ENCODE measurements around the gene NKAPL.
A peak's percentile ranks its signal among the peaks of the same experiment; 100 is the strongest.

Gene NKAPL
- 0 to 0.11 (median 0.11) reads per million in 3 experiments for total RNA-seq

DNA sequence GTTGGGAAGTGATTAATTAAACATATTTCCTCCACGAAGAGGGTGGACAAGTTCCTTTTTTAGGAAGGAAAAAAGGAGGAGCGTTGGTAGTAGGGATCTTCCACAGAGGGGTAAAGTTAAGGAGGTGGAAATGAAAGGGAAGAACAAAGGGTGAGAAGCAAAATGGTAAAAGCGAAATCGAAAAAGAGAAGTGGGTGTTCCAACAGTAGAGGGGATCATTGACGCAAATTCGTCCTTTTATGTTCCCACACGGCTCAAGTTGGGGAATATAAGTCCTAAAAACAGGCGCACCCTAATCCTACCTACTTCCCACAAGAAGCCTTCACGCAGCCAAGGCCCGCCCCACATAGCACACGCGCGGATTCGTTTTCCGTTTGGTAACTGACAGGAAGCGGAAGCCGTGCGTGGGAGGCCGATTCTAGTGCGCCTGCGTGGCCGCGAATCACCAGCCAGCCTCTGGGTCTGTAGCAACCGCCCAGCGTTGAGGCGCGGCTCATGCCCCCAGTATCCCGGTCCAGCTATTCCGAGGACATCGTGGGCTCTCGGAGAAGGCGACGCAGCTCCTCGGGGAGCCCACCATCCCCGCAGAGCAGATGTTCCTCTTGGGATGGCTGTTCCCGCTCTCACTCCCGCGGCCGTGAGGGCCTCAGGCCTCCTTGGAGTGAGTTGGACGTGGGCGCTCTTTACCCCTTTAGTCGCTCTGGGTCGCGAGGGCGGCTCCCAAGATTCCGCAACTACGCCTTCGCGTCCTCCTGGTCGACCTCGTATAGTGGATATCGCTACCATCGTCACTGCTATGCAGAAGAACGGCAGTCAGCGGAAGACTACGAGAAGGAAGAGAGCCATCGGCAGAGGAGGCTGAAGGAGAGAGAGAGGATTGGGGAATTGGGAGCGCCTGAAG lies at the start of gene NKAPL:
Gene NKAPL (plus strand): TSS at position 421 of the 901 bp plus-strand sequence. CDS start 75 bp downstream, at position 496.
- DNase-seq = peak; percentile 25

DNA sequence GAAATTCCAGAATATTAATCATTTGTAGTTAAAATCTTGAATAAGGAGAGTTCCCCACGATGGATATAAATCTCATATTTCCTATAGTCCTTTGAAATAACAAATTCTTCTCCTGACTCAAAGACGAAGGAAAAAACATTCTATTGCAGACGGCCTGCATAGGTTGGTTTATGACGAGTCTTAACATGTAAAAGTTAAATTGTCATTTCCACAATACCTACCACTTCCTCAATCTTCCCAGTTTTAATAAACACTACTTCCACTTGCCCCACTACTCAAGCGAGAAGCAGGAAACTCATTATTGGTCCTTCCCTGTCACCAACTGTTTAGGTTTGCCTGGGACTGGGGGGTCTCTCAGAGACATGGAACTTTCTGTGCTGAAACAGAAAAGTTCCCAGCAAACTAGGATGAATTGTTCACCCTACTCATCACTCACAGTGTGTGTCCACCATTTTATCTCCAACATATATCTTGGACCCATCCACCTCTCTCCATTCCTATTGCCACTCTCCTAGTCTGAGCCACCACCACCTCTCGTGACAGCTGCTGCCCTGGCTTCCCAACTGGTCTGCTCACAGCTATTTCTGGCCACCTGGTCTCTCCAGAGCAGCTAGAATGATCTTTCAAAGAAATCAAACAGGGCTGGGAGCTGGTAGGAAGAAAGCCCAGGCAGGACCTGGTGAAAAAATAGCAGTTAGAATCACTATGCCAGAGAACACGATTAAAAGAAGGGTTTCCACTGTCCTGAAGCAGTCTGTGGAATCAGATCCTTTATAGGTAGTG lies 49.2 kb upstream of the NKAPL start:
- DNase-seq = no peak

DNA sequence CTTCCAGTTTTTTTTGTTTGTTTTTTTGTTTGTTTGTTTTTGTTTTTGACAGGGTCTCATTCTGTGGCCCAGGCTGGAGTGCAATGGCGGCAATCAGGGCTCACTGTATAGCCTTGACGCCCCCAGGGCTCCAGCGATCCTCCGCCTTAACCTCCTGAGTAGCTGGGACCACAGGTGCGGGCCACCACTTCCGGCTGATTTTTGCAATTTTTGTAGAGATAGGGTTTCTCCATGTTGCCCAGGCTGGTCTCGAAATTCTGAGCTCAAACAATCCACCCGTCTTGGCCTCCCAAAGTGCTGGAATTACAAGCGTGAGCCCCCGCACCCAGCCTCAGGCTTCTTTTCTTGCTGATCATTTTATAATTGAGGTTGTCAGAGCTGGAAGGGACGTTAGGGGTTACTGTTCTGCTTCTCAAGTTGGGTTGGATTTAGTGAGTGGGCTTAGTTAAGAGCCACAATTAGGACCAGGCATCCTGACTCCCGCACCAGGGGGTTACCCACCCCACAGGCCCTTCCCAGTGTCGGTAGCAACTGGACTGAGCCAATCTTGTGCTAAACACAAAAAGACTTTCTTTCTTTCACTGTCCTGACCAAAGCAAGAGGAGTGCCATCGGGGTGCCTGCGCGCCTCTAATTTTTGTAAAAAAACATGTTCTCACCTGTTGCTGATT lies 47.1 kb upstream of the NKAPL start:
- DNase-seq = no peak

DNA sequence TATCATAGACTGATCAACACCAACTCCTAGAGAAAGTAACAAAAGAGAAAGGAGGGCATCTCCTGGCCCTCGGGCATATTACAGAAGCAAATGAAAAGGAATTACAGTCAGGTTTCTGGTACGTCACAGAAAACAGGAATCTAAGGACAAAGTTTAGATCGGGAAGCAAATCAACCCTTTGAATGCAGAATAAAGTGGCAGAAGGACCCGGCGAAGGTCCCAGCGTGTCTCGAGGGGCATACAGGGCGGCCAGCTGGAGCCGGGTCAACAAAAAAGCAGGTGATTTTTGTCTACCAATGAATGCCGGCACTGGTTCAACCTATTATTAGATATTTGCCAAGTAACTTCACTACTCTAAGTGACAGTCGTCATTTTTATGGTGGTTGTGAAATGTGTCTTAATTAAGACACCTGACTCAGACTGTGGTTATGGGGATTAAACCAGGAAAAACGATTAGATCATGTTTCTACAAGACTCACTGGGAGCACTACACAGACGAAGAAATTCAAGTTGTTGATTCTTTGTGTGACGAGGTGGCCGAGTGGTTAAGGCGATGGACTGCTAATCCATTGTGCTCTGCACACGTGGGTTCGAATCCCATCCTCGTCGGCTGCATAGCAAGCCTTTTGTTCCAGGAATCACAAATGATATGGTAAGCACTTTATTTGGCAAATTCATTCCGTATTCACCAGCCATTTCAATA lies 46.4 kb upstream of the NKAPL start:
- DNase-seq = no peak

DNA sequence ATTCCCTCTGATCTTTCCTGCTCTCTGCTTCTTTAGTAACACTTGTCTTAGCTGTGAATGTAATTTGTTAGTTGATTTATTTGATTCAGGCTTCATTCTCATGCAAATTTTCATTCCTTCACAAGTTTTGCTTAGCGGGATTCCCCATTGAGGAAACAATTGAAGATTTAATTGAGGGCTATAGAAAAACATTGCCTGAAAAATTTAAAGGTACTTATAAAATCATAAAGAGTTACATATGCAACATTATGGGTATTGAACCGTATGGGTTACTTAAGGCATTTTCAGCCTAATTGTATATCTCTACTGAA lies 45.9 kb upstream of the NKAPL start:
- DNase-seq = no peak

DNA sequence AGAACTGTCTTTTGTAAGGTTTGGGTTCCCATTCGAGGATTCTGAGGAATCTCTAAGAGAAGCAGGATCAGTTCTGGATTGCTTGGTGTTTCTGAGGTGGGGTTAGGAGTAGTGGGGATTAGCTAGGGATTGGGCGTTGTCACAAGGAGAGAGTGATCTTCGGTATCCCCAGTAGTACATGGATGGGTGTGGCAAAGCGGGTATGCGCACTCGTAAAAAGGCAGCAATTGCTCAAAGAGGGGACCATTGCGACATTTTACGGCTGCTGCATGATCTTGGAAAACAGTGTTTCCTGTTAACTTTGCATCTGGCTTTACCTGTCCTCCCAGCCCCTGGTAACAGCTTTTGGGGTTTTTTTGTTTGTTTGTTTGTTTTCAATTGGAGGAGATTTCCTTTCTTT lies 43.7 kb upstream of the NKAPL start:
- DNase-seq = no peak

DNA sequence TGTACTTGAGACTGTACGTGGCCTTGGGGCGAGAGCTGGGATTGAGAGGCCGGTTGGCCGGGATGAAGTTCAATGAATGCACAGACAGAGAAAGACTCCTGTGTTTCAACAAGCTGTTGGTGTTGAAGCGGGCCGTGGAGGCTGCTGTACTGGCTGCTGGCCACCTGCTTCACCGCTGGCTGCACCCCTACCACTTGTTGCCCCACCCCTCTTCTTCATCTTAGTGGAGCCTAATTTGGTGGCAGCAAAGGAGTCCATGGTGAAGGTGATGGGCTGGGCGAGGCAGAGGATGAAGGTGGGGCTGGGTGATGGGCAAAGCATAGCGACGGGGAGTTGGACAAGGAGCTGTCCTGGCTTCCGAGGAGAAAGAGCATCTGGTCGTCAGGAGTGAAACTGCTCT lies 41.2 kb upstream of the NKAPL start:
- no peak for DNase-seq

DNA sequence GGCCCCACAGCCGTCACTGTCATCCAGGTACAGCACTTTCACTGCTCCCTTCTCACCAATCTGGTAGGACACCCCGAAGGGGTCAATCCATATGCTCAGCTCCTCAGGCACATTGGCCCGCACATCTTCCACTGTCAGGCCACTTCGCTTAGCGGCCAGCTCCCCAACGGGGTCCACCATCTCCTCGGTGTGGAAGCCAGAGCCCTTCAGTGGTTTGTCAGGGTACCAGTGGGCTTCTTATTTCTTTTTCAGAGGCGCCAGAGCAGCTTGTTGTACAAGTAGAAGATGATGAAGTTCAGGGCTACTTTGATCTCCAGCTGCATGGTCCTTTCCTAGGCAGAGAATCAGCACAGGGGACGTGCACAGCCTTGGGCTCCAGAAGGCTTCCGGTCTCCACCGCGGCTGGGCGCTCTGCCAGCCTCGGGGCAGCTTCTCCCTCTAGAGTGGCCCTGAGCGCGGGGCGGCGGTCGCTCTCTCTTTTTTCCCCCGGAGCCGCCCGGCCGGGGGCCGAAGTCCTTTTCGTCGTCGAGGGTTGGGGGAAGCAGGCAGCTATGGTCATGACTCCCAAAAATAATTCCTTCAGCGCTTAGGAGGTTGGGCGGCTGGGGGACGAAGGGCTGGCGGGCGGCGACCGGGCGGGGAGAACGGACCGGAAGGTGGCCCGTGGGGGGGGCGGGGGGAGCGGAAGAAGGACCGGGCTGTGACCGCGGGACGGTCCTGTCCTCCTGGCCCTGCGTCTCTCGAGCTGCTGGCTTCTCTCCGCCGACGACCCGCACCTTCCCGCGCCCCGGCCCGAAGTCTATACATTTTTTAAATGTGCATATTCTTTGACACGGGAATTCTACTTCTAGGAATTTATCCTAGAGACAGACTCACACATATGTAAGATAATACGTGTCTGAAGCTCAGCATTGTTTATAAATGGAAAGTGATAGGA lies 40.5 kb upstream of the NKAPL start:
- DNase-seq = no peak

DNA sequence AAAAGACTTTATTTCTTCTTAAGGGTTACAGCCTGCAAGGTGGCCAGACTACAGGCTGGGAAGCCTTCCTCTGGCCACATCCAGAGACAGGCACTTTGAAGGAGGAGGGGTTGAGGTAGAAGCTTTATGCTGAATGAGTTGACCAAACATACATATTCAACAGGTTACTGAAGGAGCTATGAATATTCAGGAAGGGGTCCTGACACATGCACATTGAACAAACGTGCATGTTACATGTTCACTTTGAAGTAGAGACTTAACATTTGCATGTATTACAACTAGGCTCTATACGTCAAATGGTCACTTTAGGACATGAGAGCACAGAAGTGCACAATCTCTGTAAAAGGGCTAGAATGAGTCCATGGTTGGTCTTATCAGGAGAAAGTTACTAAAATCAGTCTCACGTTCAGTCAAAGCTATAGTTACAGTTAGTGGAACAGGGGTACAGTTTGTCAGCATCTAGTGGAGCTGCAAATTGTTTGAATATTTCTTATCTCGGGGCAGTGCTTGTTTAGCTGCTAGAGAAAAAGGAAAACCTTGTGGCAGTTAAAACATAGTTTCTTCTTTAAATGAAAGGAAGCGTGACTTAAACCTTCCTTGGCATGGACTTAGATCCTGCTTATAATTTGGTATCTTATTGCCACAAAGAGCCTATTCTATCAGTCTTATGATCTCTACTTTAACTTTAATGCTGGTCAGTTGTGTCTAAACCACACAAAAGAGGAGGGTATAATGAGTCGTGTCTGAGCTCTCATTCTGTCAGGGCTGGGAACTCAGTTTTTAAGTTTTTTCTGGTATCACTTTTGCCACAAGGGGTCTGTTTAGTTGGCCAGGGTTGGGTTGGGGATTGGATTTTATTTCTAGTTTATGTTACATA lies 38.6 kb upstream of the NKAPL start:
- DNase-seq = no peak

DNA sequence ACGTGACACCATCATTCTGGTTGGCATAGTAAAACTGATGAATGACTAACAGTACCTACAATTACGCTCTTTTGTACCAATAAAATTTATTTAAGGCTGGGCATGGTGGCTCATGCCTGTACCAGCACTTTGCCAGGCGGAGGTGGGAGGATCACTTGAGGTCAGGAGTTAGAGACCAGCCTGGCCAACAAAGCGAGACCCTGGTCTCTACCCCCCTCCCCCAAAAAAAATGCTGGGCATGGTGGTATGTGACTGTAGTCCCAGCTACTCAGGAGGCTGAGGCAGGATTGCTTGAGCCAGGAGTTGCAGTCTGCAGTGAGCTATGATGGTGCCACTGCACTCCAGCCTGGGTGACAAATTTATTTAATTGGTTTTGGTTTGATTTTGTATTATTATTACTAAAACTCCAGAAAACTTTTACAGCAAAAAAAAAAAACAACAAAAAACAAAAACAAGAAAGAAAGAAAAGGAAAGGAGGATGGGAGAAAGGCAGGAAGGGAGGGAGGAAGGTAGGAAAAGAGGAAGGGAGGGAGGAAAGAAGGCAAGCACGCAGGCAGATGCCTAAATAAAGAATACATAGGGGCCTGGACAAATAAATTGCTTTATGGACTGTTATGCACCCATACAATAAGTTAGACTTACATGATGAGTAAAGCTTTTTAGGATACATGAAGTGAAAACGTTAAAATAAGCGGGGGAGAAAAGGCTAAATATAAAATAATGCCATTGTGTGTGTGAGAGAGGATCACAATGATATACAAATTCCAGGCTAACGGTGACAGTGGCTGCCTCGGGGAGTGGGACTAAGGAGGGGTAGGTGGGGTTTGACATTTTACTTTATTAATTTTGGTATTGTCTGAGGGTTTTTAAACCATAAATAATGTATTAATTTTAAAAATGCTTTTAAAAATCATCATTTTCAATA lies 34.7 kb upstream of the NKAPL start:
- DNase-seq = no peak

DNA sequence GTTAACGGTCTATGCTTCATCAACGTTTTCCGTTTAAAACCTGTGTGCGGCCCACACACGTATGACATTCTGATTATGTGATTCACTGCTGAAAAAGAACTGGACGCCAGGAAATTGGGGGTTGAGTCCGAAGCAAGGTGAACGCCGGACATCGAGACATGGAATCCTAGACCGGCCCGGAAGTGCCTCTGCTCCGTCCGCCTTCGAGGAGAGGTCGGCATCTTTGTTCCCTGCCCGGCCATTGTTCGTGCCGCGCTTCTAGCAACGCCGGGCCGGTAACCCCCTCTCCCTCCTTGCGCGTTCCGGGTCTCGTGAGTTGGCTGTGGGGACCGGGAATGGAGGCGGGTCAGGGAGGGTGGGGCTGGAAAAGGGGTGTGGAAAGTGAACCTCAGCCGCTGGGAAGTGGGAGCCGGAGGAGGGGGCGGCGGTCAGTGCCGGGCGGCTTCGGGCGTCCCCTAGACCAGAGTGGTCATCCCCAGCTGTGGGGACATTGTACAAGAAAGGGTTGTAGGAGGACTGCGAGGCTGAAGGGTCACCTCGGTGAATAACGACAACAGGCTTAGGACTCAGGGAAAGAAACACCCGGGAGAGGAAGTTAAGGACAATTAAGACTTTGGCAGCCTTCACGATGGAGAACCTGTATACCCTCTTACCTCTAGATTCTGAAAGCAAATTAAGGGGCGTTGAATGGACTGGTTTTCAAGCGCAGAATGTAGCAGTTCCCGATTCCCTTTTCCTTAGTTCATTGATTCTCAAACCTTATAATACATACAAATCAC lies 33.9 kb upstream of the NKAPL start, which contains the start of gene ZSCAN9:
Gene ZSCAN9 (plus strand): TSS at position 220 of the 779 bp plus-strand sequence. CDS start 1,810 bp downstream, outside the sequence.
- no peak for DNase-seq

DNA sequence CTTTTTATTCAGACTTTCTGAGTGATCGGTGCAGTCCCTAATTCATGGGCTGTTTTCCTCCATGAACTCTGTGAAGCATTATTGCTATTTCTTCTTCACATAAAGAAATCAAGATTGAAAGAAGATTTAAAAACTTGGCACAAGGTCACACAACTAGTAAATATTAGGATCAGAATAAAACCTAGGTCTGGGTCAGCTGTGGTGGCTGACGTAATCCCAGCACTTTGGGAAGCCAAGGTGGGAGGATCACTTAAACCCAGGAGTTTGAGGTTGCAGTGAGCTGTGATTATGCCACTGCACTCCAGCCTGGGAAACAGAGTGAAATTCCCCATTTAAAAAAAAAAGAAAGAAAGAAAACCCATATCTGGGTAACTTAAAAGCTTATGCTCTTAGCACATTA lies 32.6 kb upstream of the NKAPL start:
- no peak for DNase-seq

DNA sequence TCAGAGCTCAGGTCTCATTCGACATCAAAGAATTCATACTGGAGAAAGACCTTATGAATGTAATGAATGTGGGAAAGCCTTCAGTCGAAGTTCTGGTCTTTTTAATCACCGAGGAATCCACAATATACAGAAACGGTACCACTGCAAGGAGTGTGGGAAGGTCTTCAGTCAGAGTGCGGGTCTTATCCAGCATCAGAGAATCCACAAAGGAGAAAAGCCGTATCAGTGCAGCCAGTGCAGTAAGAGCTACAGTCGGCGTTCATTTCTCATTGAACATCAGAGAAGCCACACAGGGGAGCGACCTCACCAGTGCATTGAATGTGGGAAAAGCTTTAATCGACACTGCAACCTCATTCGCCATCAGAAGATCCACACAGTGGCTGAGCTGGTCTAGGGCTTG lies 26.3 kb upstream of the NKAPL start:
- DNase-seq = no peak

DNA sequence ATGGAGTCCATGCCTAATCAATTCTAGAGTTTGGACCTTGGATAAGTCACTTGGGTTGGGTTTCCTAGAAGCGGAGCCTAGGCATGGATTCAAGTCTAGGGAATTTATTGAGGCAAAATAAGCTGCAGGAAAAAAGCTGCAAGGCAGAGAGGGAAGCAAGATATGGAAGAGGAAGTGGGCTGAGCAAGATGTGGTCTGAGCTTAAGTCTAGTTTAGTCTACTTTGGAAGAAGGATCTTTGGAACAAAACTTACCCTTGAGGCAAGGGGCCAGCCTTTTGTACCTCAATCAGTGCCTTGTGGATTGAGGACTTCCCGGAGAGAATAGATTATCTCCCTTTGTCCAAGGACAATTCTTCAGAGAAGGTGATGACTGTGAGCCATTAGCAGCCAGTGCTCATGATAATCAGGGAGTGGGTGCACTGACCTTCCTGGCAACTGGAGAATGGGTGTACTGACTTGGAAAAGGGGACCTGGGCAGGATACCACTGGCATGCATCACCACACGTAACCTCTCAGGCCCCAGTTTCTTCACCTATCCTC lies 23.1 kb upstream of the NKAPL start:
- DNase-seq = no peak

DNA sequence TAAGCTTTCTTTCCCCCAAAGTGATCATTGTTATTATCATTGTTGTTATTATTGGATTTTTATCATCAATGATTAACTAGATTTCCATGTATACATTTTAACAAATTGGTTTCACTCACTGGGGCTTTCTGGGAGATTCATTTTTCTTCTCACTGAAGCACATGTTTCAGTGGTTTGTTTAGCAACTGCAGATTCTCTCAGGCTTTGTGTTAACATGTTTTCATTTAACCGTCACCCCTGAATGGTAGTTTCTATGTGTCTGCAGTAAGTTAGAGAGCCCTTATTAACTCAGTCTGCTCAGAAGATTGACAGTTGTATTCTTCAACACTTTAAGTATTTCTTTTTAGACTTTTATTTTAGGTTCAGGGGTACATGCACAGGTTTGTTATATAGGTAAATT lies 19.5 kb upstream of the NKAPL start:
- no peak for DNase-seq

DNA sequence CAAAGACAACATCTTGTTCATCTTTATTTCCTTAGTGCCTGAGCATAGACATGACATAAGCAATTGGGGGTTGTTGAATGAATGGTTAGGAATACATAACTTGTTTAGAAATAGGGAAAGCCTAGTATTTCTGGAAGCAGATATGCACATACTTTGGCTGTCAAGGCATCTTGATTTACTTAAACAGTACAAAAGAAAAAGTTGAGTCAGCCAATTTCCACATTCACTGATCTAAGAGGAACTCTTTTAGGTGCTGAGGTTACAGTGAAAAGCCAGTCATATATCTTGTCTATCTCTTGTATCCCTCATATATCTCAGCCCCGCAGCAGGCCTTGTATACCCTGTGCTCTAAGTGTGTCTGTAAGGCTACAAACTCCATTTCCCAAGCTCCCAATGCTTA lies 18.6 kb upstream of the NKAPL start:
- DNase-seq = no peak

DNA sequence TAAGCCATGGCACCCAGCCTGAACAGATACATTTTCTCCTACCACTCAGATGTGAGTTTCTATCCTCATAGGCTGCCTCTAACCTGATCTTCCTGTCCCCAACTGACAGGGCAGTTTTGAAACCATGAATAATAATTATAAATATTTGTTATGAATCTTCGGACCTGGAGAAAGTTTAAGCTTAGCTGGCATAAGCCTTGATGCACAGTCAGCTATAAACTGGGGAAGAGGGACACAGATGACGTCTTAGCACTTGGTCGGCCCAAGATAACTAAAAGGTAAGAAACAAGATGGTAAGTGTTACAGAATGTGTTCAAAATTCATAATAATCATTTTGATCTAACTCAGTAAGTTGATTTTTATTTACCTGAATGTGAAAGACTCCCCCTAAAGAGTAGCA lies 15.2 kb upstream of the NKAPL start:
- no peak for DNase-seq

Measured in central memory CD4-positive, alpha-beta T cell (primary cell).